AG04450 (cell line): ENCODE results near the gene NPR1. TPM values are rescaled to one million over a fixed set of nuclear protein-coding genes. Genes with fewer than 3 reads are reported as not detected.
"Not testable (repeated sequence)": the region's sequence is repeated elsewhere in the genome, so short reads cannot be mapped to it uniquely, and the experiment has no call there.

Experiments
- CTCF ChIA-PET: fragments of 300-600, 350-600 bp; formaldehyde crosslinking; extraction: SDS; loops from one replicate; lab custom pipeline; 2022; ENCODE audit warnings: antibody characterized with exemption, inconsistent platforms; lab: Charles Lee
- POLR2A ChIA-PET: fragments of 350-600 bp; formaldehyde crosslinking; extraction: SDS; loops from one replicate; lab custom pipeline; 2021; ENCODE audit warnings: antibody characterized with exemption, inconsistent platforms; lab: Yijun Ruan, JAX
- DNase-seq: peaks from one replicate; pipeline ENCODE4 v3.0.0-alpha.2; 2011; ENCODE audit warnings: low read depth, low spot score
- H3K27ac ChIP-seq: one replicate; pipeline ENCODE4 v1.5.1; 2012; ENCODE audit warnings: low read depth, low read length, control low read depth
- H3K27me3 ChIP-seq: one replicate; pipeline ENCODE4 v1.6.0; 2012; ENCODE audit warnings: low read length; ENCODE audit not compliant: control insufficient read depth, insufficient read depth
- H3K4me3 ChIP-seq: 2 replicates; pipeline ENCODE4 v1.5.1; 2011; ENCODE audit warnings: mild to moderate bottlenecking, low read depth, low read length, control low read depth
- H3K9me3 ChIP-seq: 2 replicates; pipeline ENCODE4 v1.5.1; 2012; ENCODE audit warnings: low read length; ENCODE audit not compliant: control insufficient read depth, insufficient read depth
- CTCF ChIP-seq: IDR thresholded peaks from 2 replicates; pipeline ENCODE4 v1.5.1; 2011; ENCODE audit warnings: low read depth, low read length, control low read depth, inconsistent platforms
- polyA plus RNA-seq: library from polyadenylated mRNA; depleted of rRNA; stranded (reverse); fragments of >200 nt; gene quantifications from 2 replicates; pipeline ENCODE4 v1.2.3, GENCODE V29; 2011

NPR1 gene
- polyA plus RNA-seq, 1 experiment, result 0.02 TPM

DNA sequence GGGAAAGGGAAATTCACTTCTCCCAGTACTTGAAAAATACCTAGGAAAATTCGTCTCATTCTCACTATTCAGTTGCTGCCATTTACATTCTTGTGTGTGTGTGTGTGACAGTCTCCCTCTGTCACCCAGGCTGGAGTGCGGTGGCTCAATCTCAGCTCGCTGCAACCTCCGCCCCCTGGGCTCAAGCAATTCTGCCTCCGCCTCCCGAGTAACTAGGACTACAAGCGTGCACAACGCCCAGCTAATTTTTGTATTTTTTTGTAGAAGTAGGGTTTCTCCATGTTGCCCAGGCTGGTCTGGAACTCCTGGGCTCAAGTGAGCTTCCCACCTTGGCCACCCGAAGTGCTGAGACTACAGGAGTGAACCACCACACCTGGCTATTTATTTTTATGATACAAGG, 18.8 kb upstream of the NPR1 start:
- H3K9me3 ChIP-seq, result no peaks in the 10 kb centered on the region
- POLR2A ChIA-PET, result interaction anchor here (1.5 kb wide), 1 partner anchor 26 kb away, joined by 10 read pairs; the partner anchor contains the start of gene CHTOP
- CTCF ChIA-PET, result interaction anchor here (0.7 to 1.9 kb wide), 6 partner anchors 18 to 486 kb away, joined by 3 to 8 read pairs (median 6); partner anchors contain the start of genes S100A1 and S100A13
- TF ChIP-seq CTCF, result no peak
- H3K27ac ChIP-seq, result no peak overlapping the region
- peak overlapping the region; percentile 92 for H3K4me3 ChIP-seq
- DNase-seq, result no peak
- no peaks in the 10 kb centered on the region for H3K27me3 ChIP-seq

- Histone ChIP-seq H3K27ac (no peak overlapping the region), H3K9me3 (no peaks in the 10 kb centered on the region), H3K4me3 (no peak overlapping the region), H3K27me3 (no peaks in the 10 kb centered on the region)
- CTCF ChIA-PET, result interaction anchor here (1.2 kb wide), 1 partner anchor 128 kb away, joined by 4 read pairs; no protein-coding TSS in a partner anchor
- DNase-seq, result no peak
- TF ChIP-seq CTCF, result no peak
- POLR2A ChIA-PET, result interaction anchor here (1.1 to 1.6 kb wide), 2 partner anchors 27 to 34 kb away, joined by 5 to 13 read pairs; partner anchors contain the start of genes CHTOP and S100A13
Observed at GRCh38 chr1:153661111-153661708, 17.3 kb upstream of the NPR1 start.

DNA sequence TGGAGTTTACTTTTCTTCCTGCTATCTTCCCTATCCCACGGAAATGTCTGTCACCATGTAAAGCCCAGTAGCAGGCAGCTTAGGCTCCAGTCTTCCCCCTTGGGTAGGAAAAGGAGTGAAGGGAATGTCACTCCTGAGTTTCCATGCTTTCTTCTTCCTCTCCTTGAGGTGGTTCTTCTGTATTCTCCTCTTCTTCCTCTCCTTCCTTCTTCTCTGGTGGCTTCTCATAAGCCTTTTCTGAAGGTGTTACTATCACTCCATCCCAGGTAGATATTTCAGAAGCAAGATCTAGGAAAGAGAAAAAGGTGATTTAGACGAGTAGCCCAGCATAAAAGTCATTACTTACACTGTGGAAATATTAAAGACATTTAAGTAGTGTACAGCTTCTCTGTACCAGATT, 16.2 kb upstream of the NPR1 start:
- ChIA-PET CTCF (interaction anchor here (1.2 kb wide), 1 partner anchor 129 kb away, joined by 4 read pairs; no protein-coding TSS in a partner anchor), POLR2A (interaction anchor here (1.1 kb wide), 1 partner anchor 28 kb away, joined by 3 read pairs; the partner anchor contains the start of gene CHTOP)
- no peak for DNase-seq

GRCh38 chr1:153663211-153663610, 15.3 kb upstream of the NPR1 start:
- DNase-seq, result no peak
- POLR2A ChIA-PET, result interaction anchor here (1.1 kb wide), 1 partner anchor 29 kb away, joined by 3 read pairs; the partner anchor contains the start of gene CHTOP
- no peak for TF ChIP-seq CTCF
- Histone ChIP-seq H3K27ac (peak overlapping the region; percentile 41), H3K4me3 (no peak overlapping the region), H3K9me3 (no peaks in the 10 kb centered on the region), H3K27me3 (no peaks in the 10 kb centered on the region)
- CTCF ChIA-PET, result interaction anchor here (0.6 to 1.8 kb wide), 2 partner anchors 89 to 91 kb away, joined by 4 to 6 read pairs; no protein-coding TSS in a partner anchor

More for the DNA sequence above, 16.2 kb upstream of the NPR1 start:
- no peaks in the 10 kb centered on the region for H3K27me3 ChIP-seq
- no peak overlapping the region for H3K4me3 ChIP-seq
- no peak for TF ChIP-seq CTCF
- no peak overlapping the region for H3K27ac ChIP-seq
- H3K9me3 ChIP-seq, result no peaks in the 10 kb centered on the region

DNA sequence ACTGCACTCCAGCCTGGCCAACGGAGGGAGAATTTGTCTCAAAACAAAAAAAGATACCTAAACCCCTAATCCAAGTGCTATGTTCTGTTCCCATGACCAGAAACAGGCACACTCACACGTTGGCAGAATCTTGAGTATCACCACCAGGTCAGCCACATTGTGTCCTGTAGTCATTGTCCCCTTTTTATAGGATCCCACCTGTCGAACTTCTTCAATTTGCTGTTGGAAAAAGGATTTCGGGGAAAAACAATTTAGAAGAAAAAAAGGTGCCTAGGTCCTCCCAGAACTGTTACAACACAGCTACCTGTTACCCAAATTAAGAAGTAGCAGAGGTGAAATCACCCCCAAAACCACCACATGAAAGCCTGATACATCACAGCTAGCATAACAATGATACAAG, 11.0 kb upstream of the NPR1 start:
- POLR2A ChIA-PET, result interaction anchor here (1.1 kb wide), 1 partner anchor 33 kb away, joined by 4 read pairs; the partner anchor contains the start of gene CHTOP
- no peak for TF ChIP-seq CTCF
- CTCF ChIA-PET, result no interaction called here
- Histone ChIP-seq H3K27ac (no peak overlapping the region), H3K4me3 (no peak overlapping the region), H3K27me3 (no peaks in the 10 kb centered on the region), H3K9me3 (no peaks in the 10 kb centered on the region; the same call in 1 of the 2 replicates)
- no peak for DNase-seq

DNA sequence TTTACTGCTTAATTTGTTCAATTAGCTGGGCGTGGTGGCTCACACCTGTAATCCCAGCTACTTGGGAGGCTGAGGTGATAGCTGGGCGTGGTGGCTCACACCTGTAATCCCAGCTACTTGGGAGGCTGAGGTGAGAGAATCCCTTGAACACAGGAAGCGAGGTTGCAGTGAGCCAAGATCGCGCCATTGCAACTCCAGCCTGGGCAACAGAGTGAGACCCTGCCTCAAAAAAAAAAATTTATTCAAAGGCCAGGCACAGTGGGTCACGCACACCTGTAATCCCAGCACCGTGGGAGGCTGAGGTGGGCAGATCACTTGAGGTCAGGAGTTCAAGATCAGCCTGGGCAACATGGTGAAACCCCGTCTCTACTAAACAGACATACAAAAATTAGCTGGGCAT, 9.8 kb upstream of the NPR1 start:
- DNase-seq, H3K27me3 ChIP-seq, POLR2A ChIA-PET, H3K4me3 ChIP-seq, H3K9me3 ChIP-seq, H3K27ac ChIP-seq: not testable (repeated sequence)
- CTCF ChIA-PET, result interaction anchor here (1.4 kb wide), 1 partner anchor 158 kb away, joined by 6 read pairs; no protein-coding TSS in a partner anchor
